GM12878 (cell line): Measurements from ENCODE around the gene TRIM38. TPM values are rescaled to one million over a fixed set of nuclear protein-coding genes. Genes with fewer than 3 reads are reported as not detected.

Experiments
- ATAC-seq: fragments of 200-7000 bp; cut with Tn5 transposase; 3 replicates; pipeline ENCODE4 v1.9.1; 2020; ENCODE audit warnings: mild to moderate bottlenecking, moderate library complexity
- BruUV-seq: library from RNA; stranded (reverse); fragments of 400-500 nt; replicated peaks from 2 replicates; lab custom pipeline; 2021; lab: Mats Ljungman, UMichigan
- CTCF ChIA-PET: fragments of 300-600 bp; sonication (Branson Sonifier 250); formaldehyde crosslinking; extraction: SDS; loops from one replicate; lab custom pipeline; 2021; ENCODE audit warnings: inconsistent platforms; lab: Yijun Ruan, JAX
- POLR2A ChIA-PET: fragments of 350-600 bp; formaldehyde crosslinking; extraction: SDS; loops from one replicate; lab custom pipeline; 2021; ENCODE audit warnings: inconsistent platforms; lab: Charles Lee
- RAD21 ChIA-PET: fragments of 300-600 bp; sonication (Branson Sonifier 250); formaldehyde crosslinking; loops from one replicate; lab custom pipeline; 2023; ENCODE audit warnings: antibody characterized with exemption; ENCODE audit not compliant: unreplicated experiment; lab: Charles Lee
- SMC1A ChIA-PET: fragments of 300-600 bp; sonication (Branson Sonifier 250); formaldehyde crosslinking; loops from one replicate; lab custom pipeline; 2023; ENCODE audit not compliant: unreplicated experiment, uncharacterized antibody; lab: Charles Lee
- DNase-seq: peaks from one replicate; pipeline ENCODE4 v3.0.0-alpha.2; 2011; ENCODE audit warnings: low read depth, low spot score
- FAIRE-seq: peaks from 3 replicates; lab custom pipeline; 2011; peaks lifted over from hg19 to GRCh38; lab: Jason Lieb, UNC
- H2AFZ ChIP-seq: 2 replicates; pipeline ENCODE4 v1.6.0; 2011; ENCODE audit warnings: low read depth, low read length, control low read depth; ENCODE audit not compliant: control insufficient read depth
- H3K27ac ChIP-seq: 2 replicates; pipeline ENCODE4 v1.5.1; 2011; ENCODE audit warnings: control low read depth; ENCODE audit not compliant: control insufficient read depth, insufficient read depth
- H3K27me3 ChIP-seq, 2 experiments: replicated peaks in 1 of 2; 2 replicates each; pipeline versions ENCODE4 v1.6.0 to v1.6.1; 2011; ENCODE audit warnings: low read length in 1 of 2; ENCODE audit not compliant: control insufficient read depth in 2 of 2, insufficient read depth in 2 of 2
- H3K36me3 ChIP-seq, 2 experiments: 2 replicates each; pipeline ENCODE4 v1.5.1; 2011; ENCODE audit warnings: low read length in 1 of 2; ENCODE audit not compliant: control insufficient read depth in 2 of 2, insufficient read depth in 2 of 2
- H3K4me1 ChIP-seq: 2 replicates; pipeline ENCODE4 v1.6.1; 2011; ENCODE audit warnings: mild to moderate bottlenecking, low read length, moderate library complexity, mixed read lengths; ENCODE audit not compliant: control insufficient read depth, insufficient read depth
- H3K4me2 ChIP-seq: 2 replicates; pipeline ENCODE4 v1.6.0; 2011; ENCODE audit warnings: control low read depth; ENCODE audit not compliant: control insufficient read depth, insufficient read depth
- H3K4me3 ChIP-seq: fragments of 200-600 bp; sonication (generic); 2 replicates; pipeline ENCODE4 v1.5.1; 2016
- H3K79me2 ChIP-seq: 2 replicates; pipeline ENCODE4 v1.6.0; 2011; ENCODE audit warnings: low read length; ENCODE audit not compliant: control insufficient read depth, insufficient read depth
- H3K9ac ChIP-seq: 2 replicates; pipeline ENCODE4 v1.8.0; 2011; ENCODE audit warnings: low read length, control low read depth, mixed read lengths; ENCODE audit not compliant: control insufficient read depth, insufficient read depth
- H3K9me3 ChIP-seq: replicated peaks from 3 replicates; pipeline ENCODE4 v1.5.1; 2011; ENCODE audit warnings: mild to moderate bottlenecking, low read length; ENCODE audit not compliant: control insufficient read depth, insufficient read depth
- H4K20me1 ChIP-seq: 2 replicates; pipeline ENCODE4 v1.6.0; 2011; ENCODE audit not compliant: control insufficient read depth, insufficient read depth
- JUND ChIP-seq: IDR thresholded peaks from 2 replicates; pipeline ENCODE4 v1.6.1; 2012; ENCODE audit warnings: low read depth, mild to moderate bottlenecking, low read length, improper control_type of control experiment, moderate library complexity
- RBBP5 ChIP-seq: fragments of 200-600 bp; sonication (generic); conservative IDR thresholded peaks from 2 replicates; pipeline ENCODE4 v1.6.1; 2016
- TCF3 ChIP-seq: IDR thresholded peaks from 2 replicates; pipeline ENCODE4 v1.6.1; 2012; ENCODE audit warnings: low read depth, mild to moderate bottlenecking, low read length, borderline replicate concordance; ENCODE audit not compliant: insufficient read depth
- ZNF24 ChIP-seq: fragments of 450-650 bp; IDR thresholded peaks from 2 replicates; pipeline ENCODE4 v1.6.1; 2017; ENCODE audit warnings: antibody characterized with exemption, mild to moderate bottlenecking
- ZZZ3 ChIP-seq: IDR thresholded peaks from 2 replicates; pipeline ENCODE4 v1.6.1; 2011; ENCODE audit warnings: low read depth; ENCODE audit not compliant: control insufficient read depth, insufficient read length
- WGBS: methylation state at CpG from one replicate; pipeline ENCODE4 v1.1.6; 2016; ENCODE audit warnings: low lambda C conversion rate; ENCODE audit not compliant: insufficient replicate concordance, insufficient coverage; ENCODE audit errors: missing lambda C conversion rate; 5-methylcytosine and 5-hydroxymethylcytosine counted together
- in situ Hi-C: fragments of 300-500 bp; cut with MboI; formaldehyde crosslinking; loops from 9 replicates; pipeline ENCODE4 v1.14.3; 2018; ENCODE audit warnings: mixed read lengths
- intact Hi-C: fragments of 100-400 bp; cut with micrococcal nuclease; formaldehyde crosslinking; loops from one replicate; pipeline ENCODE4 v1.14.2; 2022; ENCODE audit not compliant: unreplicated experiment
- polyA plus RNA-seq, 11 experiments: library from polyadenylated mRNA; depleted of rRNA in 4 of 11; unstranded in 6 of 11; stranded (reverse) in 5 of 11; fragments of >200 nt; fragmentation: Nextera tagmentation in 4 of 11; fragmentation: Illumina TruSeq in 1 of 11; extraction: Ambion mirVana in 4 of 11; extraction: Trizol in 1 of 11; gene quantifications; 1 replicate in 1 of 11; 2 replicates in 10 of 11; pipeline versions ENCODE4 v1.2.1 to v1.2.3, GENCODE V29; 2011 to 2016; ENCODE audit warnings: inconsistent platforms in 2 of 11, missing spikeins in 2 of 11, low read depth in 1 of 11
- total RNA-seq, 4 experiments: library from RNA; depleted of rRNA in 3 of 4; stranded (reverse); fragments of >200 nt in 3 of 4; fragmentation: Illumina TruSeq in 1 of 4; extraction: Trizol in 1 of 4; gene quantifications; 2 replicates each; pipeline versions ENCODE4 v1.2.1 to v1.2.3, GENCODE V29; 2013 to 2021
- TF ChIP-seq, protein P1 (sequence below): fragments of 450-650 bp; IDR thresholded peaks from 2 replicates; pipeline ENCODE4 v1.6.1; 2017; ENCODE audit warnings: mild to moderate bottlenecking, moderate library complexity
- TF ChIP-seq, protein P2 (sequence below): IDR thresholded peaks from 2 replicates; pipeline ENCODE4 v1.6.1; 2012; ENCODE audit warnings: improper control_type of control experiment, low read depth, low read length; ENCODE audit not compliant: insufficient replicate concordance
- TF ChIP-seq, protein P3 (sequence below): fragments of 450-650 bp; formaldehyde crosslinking; IDR thresholded peaks from 2 replicates; pipeline ENCODE4 v1.5.0; 2022; ENCODE audit warnings: mild to moderate bottlenecking, missing genetic modification characterization

TRIM38 gene
- total and polyA plus RNA-seq, 10 of the 15 experiments (the other 5 are each of a cell fraction or from before 2014, with no cell fraction given), result 4.5 to 14.7 (median 11.1) TPM

DNA sequence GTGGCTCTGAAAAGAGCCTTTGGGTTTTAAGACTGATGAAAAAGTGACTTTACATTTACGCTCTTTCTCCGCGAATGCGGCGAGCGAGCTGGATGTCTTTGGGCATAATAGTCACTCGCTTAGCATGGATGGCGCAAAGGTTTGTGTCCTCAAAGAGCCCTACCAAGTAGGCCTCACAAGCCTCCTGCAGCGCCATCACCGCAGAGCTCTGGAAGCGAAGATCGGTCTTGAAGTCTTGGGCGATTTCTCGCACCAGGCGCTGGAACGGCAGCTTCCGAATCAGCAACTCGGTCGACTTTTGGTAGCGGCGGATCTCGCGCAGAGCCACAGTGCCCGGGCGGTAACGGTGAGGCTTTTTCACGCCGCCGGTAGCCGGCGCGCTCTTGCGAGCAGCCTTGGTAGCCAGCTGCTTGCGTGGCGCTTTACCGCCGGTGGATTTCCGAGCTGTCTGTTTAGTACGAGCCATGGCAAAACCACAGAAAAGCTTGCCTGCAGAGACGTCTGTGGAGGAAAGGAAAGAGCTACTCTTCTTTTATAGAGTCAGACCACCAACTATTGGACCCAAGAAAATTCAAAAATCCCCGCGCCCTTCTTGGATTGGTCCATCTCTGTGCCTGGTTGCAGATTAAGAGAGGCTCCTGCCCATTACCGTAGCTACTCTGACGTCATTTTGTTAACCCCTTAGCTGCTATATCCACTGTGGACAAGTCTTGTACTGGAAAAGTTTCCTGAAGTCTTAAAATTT lies 69.2 kb downstream of the TRIM38 start:
- Histone ChIP-seq H3K9ac (peak overlapping the region; percentile 78), H3K27ac (peak overlapping the region; percentile 95), H3K9me3 (no peaks in the 10 kb centered on the region), H3K27me3 (no peaks in the 10 kb centered on the region), H2AFZ (peak overlapping the region; percentile 44; the same call in 1 of the 2 replicates), H3K4me1 (peaks cover 9% of the 10 kb centered on the region; the same call in 1 of the 2 replicates), H3K79me2 (no peaks in the 10 kb centered on the region), H3K36me3 (no peaks in the 10 kb centered on the region), H3K4me3 (peak overlapping the region; percentile 75), H3K4me2 (peak overlapping the region; percentile 86), H4K20me1 (no peaks in the 10 kb centered on the region)
- FAIRE-seq, result peak; percentile 89
- 1% methylated on average over 44 of the region's 44 CpGs for WGBS
- SMC1A ChIA-PET, result interaction anchor here (1.1 to 4.4 kb wide), 9 partner anchors 10 to 165 kb away, joined by 3 to 39 read pairs (median 4); a partner anchor contains a TSS
- peak; percentile 70 for ATAC-seq
- DNase-seq, result peak; percentile 97
- intact Hi-C loops (loop anchor here (2.0 to 5.0 kb wide), 5 partner anchors 126 to 1101 kb away; a partner anchor contains a TSS), in situ Hi-C loops (loop anchor here (5.0 kb wide), 3 partner anchors 1116 to 1861 kb away; a partner anchor contains a TSS)
- RAD21 ChIA-PET, result interaction anchor here (0.5 to 6.0 kb wide), 11 partner anchors 10 to 1859 kb away, joined by 3 to 38 read pairs (median 5); a partner anchor contains a TSS
- TSS peak; percentile 99 for BruUV-seq
- POLR2A ChIA-PET, result interaction anchor here (0.7 to 9.8 kb wide), 16 partner anchors 10 to 1861 kb away, joined by 3 to 128 read pairs (median 5); partner anchors contain the start of gene TRIM38
- CTCF ChIA-PET, result interaction anchor here (1.6 to 12.3 kb wide), 6 partner anchors 10 to 65 kb away, joined by 7 to 117 read pairs (median 14); a partner anchor contains a TSS
- TF ChIP-seq JUND, result peak; percentile 73; the same call in 1 of the 2 replicates
- TF ChIP-seq, protein P1, sequence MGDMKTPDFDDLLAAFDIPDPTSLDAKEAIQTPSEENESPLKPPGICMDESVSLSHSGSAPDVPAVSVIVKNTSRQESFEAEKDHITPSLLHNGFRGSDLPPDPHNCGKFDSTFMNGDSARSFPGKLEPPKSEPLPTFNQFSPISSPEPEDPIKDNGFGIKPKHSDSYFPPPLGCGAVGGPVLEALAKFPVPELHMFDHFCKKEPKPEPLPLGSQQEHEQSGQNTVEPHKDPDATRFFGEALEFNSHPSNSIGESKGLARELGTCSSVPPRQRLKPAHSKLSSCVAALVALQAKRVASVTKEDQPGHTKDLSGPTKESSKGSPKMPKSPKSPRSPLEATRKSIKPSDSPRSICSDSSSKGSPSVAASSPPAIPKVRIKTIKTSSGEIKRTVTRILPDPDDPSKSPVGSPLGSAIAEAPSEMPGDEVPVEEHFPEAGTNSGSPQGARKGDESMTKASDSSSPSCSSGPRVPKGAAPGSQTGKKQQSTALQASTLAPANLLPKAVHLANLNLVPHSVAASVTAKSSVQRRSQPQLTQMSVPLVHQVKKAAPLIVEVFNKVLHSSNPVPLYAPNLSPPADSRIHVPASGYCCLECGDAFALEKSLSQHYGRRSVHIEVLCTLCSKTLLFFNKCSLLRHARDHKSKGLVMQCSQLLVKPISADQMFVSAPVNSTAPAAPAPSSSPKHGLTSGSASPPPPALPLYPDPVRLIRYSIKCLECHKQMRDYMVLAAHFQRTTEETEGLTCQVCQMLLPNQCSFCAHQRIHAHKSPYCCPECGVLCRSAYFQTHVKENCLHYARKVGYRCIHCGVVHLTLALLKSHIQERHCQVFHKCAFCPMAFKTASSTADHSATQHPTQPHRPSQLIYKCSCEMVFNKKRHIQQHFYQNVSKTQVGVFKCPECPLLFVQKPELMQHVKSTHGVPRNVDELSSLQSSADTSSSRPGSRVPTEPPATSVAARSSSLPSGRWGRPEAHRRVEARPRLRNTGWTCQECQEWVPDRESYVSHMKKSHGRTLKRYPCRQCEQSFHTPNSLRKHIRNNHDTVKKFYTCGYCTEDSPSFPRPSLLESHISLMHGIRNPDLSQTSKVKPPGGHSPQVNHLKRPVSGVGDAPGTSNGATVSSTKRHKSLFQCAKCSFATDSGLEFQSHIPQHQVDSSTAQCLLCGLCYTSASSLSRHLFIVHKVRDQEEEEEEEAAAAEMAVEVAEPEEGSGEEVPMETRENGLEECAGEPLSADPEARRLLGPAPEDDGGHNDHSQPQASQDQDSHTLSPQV, result peak; percentile 14; the same call in 1 of the 2 replicates
- TF ChIP-seq, protein P2, sequence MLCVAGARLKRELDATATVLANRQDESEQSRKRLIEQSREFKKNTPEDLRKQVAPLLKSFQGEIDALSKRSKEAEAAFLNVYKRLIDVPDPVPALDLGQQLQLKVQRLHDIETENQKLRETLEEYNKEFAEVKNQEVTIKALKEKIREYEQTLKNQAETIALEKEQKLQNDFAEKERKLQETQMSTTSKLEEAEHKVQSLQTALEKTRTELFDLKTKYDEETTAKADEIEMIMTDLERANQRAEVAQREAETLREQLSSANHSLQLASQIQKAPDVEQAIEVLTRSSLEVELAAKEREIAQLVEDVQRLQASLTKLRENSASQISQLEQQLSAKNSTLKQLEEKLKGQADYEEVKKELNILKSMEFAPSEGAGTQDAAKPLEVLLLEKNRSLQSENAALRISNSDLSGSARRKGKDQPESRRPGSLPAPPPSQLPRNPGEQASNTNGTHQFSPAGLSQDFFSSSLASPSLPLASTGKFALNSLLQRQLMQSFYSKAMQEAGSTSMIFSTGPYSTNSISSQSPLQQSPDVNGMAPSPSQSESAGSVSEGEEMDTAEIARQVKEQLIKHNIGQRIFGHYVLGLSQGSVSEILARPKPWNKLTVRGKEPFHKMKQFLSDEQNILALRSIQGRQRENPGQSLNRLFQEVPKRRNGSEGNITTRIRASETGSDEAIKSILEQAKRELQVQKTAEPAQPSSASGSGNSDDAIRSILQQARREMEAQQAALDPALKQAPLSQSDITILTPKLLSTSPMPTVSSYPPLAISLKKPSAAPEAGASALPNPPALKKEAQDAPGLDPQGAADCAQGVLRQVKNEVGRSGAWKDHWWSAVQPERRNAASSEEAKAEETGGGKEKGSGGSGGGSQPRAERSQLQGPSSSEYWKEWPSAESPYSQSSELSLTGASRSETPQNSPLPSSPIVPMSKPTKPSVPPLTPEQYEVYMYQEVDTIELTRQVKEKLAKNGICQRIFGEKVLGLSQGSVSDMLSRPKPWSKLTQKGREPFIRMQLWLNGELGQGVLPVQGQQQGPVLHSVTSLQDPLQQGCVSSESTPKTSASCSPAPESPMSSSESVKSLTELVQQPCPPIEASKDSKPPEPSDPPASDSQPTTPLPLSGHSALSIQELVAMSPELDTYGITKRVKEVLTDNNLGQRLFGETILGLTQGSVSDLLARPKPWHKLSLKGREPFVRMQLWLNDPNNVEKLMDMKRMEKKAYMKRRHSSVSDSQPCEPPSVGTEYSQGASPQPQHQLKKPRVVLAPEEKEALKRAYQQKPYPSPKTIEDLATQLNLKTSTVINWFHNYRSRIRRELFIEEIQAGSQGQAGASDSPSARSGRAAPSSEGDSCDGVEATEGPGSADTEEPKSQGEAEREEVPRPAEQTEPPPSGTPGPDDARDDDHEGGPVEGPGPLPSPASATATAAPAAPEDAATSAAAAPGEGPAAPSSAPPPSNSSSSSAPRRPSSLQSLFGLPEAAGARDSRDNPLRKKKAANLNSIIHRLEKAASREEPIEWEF, result no peak
- TF ChIP-seq, protein P3, sequence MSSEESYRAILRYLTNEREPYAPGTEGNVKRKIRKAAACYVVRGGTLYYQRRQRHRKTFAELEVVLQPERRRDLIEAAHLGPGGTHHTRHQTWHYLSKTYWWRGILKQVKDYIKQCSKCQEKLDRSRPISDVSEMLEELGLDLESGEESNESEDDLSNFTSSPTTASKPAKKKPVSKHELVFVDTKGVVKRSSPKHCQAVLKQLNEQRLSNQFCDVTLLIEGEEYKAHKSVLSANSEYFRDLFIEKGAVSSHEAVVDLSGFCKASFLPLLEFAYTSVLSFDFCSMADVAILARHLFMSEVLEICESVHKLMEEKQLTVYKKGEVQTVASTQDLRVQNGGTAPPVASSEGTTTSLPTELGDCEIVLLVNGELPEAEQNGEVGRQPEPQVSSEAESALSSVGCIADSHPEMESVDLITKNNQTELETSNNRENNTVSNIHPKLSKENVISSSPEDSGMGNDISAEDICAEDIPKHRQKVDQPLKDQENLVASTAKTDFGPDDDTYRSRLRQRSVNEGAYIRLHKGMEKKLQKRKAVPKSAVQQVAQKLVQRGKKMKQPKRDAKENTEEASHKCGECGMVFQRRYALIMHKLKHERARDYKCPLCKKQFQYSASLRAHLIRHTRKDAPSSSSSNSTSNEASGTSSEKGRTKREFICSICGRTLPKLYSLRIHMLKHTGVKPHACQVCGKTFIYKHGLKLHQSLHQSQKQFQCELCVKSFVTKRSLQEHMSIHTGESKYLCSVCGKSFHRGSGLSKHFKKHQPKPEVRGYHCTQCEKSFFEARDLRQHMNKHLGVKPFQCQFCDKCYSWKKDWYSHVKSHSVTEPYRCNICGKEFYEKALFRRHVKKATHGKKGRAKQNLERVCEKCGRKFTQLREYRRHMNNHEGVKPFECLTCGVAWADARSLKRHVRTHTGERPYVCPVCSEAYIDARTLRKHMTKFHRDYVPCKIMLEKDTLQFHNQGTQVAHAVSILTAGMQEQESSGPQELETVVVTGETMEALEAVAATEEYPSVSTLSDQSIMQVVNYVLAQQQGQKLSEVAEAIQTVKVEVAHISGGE, result no peak
- TF ChIP-seq RBBP5, result no peak
- peak; percentile 98 for TF ChIP-seq TCF3
- TF ChIP-seq ZZZ3, result no peak
- TF ChIP-seq ZNF24, result no peak
